Right atrium auricular region (tissue), 2 donors: ENCODE data around the gene INKA2. TPM values are rescaled to one million over a fixed set of nuclear protein-coding genes. Genes with fewer than 3 reads are reported as not detected.

Experiments used
- DNase-seq: peaks from one replicate; pipeline ENCODE4 v3.0.0-alpha.2; 2019; ENCODE audit warnings: low spot score
- H3K27ac ChIP-seq, 2 donors: fragments of 200-600 bp; sonication (generic); 1 replicate in 1 of 2; 2 replicates in 1 of 2; pipeline ENCODE4 v1.5.1; 2016 to 2019
- H3K27me3 ChIP-seq, 2 donors: fragments of 200-600 bp; sonication (generic); one replicate each; pipeline versions ENCODE4 v1.5.1 to v1.6.0; 2017 to 2019
- H3K36me3 ChIP-seq: fragments of 200-600 bp; sonication (generic); one replicate; pipeline ENCODE4 v1.5.1; 2016
- H3K4me1 ChIP-seq, 2 donors: fragments of 200-600 bp; sonication (generic); one replicate each; pipeline versions ENCODE4 v1.5.1 to v1.6.0; 2017 to 2019
- H3K4me3 ChIP-seq, 2 donors: fragments of 200-600 bp; sonication (generic); 1 replicate in 1 of 2; 2 replicates in 1 of 2; pipeline ENCODE4 v1.5.1; 2017 to 2019; ENCODE audit warnings: mild to moderate bottlenecking in 1 of 2, moderate library complexity in 1 of 2
- H3K9me3 ChIP-seq, 2 donors: fragments of 200-600 bp; sonication (generic); one replicate each; pipeline ENCODE4 v1.5.1; 2019
- total RNA-seq, 2 donors: library from RNA; depleted of rRNA; stranded (reverse); fragments of >200 nt; gene quantifications; one replicate each; pipeline ENCODE4 v1.1.0, GENCODE V29; 2016
- TF ChIP-seq, protein P1 (sequence below), 2 donors: fragments of 200-600 bp; sonication (generic); IDR thresholded peaks; one replicate each; pipeline ENCODE4 v1.5.1; 2019; ENCODE audit warnings: antibody characterized with exemption in 2 of 2

The INKA2 gene
- total RNA-seq, 2 donors from 2014 or later = 17.3 to 23.4 TPM

DNA sequence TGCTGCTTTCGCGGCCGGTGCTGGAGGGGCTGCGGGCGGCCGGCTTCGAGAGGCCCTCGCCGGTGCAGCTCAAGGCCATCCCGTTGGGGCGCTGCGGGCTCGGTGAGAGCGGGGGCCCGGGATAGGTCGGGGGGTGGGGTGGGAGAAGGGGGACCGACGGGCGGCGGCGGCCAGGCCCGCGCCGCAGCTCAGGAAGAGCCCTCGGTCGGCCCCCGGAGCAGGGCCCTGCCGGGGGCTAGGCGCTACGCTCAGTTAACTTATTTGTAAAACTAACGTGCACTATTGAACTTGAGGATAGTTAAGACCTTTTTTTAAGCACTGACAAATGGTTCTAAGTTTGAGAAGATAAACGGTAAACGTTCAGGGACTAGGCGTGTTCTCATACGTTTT is 16.9 kb upstream of the INKA2 start:
- Histone ChIP-seq H3K27me3 (no peaks in the 10 kb centered on the region), H3K4me3 (peak overlapping the region; percentile 62 to 84), H3K9me3 (no peaks in the 10 kb centered on the region), H3K27ac (peak overlapping the region; percentile 95 to 96), H3K36me3 (peaks cover 13% of the 10 kb centered on the region), H3K4me1 (peaks cover 0 to 23% of the 10 kb centered on the region in 2 donors)
- TF ChIP-seq, protein P1, sequence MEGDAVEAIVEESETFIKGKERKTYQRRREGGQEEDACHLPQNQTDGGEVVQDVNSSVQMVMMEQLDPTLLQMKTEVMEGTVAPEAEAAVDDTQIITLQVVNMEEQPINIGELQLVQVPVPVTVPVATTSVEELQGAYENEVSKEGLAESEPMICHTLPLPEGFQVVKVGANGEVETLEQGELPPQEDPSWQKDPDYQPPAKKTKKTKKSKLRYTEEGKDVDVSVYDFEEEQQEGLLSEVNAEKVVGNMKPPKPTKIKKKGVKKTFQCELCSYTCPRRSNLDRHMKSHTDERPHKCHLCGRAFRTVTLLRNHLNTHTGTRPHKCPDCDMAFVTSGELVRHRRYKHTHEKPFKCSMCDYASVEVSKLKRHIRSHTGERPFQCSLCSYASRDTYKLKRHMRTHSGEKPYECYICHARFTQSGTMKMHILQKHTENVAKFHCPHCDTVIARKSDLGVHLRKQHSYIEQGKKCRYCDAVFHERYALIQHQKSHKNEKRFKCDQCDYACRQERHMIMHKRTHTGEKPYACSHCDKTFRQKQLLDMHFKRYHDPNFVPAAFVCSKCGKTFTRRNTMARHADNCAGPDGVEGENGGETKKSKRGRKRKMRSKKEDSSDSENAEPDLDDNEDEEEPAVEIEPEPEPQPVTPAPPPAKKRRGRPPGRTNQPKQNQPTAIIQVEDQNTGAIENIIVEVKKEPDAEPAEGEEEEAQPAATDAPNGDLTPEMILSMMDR (IDR thresholded peaks at IDR 0.05) = no peak
- DNase-seq = no peak

GRCh38 chr1:111755331-111756123 is 16.3 kb upstream of the INKA2 start, which contains the start of gene DDX20:
TSS of gene DDX20 (plus strand) at chr1:111755901. CDS start at chr1:111755925, 24 bp downstream.
- peaks cover 7% of the 10 kb centered on the region for H3K36me3 ChIP-seq
- TF ChIP-seq, protein P1 (IDR thresholded peaks at IDR 0.05) = peak; percentile 87 to 95
- H3K4me1 ChIP-seq = peaks cover 0 to 23% of the 10 kb centered on the region in 2 donors
- peak within 1 kb of the TSS; percentile 62 to 84 for H3K4me3 ChIP-seq
- no peaks in the 10 kb centered on the region for H3K27me3 ChIP-seq
- DNase-seq = peak; percentile 92
- peak within 1 kb of the TSS; percentile 95 to 96 for H3K27ac ChIP-seq
- H3K9me3 ChIP-seq = no peaks in the 10 kb centered on the region

DNA sequence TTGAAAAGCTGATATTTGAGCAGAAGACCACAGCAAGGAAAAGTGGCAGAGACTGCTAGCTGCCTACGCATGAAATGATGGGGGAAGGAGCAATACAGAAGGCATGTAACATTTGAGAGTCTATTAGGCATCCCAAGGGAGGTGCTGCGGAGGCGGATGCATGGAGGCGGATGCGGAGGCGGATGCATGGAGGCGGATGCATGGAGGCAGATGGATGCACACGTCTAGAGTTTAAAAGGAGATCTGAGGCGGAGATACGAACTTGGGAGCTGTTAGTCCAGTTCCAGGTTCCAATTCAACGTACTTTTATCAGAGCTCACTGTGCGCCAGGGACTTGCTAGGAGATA is 15.8 kb upstream of the INKA2 start:
- TF ChIP-seq, protein P1 (IDR thresholded peaks at IDR 0.05) = no peak

DNA sequence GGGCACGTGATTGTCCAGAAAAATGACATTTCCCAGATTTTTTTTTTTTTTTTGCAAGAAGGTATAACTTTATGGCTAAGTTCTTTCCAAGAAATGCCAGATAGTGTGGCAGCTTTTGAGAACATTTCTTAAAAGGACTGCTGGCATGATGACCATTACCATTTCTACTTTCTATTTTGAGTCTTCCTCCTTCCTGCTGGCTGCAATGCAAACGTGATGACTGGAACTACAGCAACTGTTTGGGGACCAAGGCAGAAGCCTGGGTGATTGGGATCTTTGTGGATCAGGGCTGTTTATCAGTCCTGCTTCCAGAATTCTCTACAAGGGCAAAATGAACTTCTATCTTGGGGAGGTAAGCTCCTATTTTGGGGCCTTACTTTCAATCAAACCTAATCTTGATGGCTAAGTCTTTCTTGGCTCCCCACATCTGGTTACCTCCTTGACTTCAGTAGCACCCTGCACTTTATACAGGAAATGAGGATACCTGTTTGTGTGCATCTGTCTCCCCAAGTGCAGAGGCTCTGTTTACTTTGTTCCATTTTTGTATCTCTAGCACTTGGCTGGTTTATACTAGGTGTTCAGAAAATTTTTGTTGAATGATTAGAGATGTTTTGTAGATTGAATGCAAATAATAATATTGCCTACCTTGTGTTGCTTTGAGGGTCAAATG is 12.8 kb upstream of the INKA2 start:
- no peak for DNase-seq
- Histone ChIP-seq H3K27ac (no peak overlapping the region), H3K4me1 (peaks cover 0 to 21% of the 10 kb centered on the region in 2 donors), H3K36me3 (no peaks in the 10 kb centered on the region), H3K4me3 (no peak overlapping the region), H3K27me3 (no peaks in the 10 kb centered on the region), H3K9me3 (no peaks in the 10 kb centered on the region)
- TF ChIP-seq, protein P1 (IDR thresholded peaks at IDR 0.05) = no peak

More for the DNA sequence above, 15.8 kb upstream of the INKA2 start:
- H3K27me3 ChIP-seq = no peaks in the 10 kb centered on the region
- H3K4me3 ChIP-seq = peak overlapping the region; percentile 62 to 84
- H3K4me1 ChIP-seq = peaks cover 0 to 23% of the 10 kb centered on the region in 2 donors
- DNase-seq = no peak
- H3K9me3 ChIP-seq = no peaks in the 10 kb centered on the region
- peak overlapping the region; percentile 95 to 96 for H3K27ac ChIP-seq
- H3K36me3 ChIP-seq = peaks cover 2% of the 10 kb centered on the region

DNA sequence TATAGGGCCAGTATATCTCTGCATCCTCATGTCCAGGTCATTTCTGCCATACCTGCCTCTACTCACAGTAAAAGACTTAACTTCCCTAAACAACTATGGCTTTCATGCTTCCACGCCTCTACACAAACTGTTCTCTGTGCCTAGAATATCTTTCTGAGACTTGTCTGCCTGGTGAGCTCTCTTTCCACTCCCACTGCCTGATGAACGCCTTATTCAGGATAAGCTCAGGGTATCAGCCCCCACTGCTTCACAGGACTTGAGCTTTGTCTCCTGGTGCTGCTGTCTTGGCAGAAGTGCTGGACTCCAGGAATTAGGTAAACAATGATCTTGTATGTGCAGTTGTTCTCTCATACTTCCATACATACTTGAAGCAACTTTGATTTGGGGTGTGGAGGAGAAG is 11.7 kb upstream of the INKA2 start:
- Histone ChIP-seq H3K4me1 (peaks cover 0 to 23% of the 10 kb centered on the region in 2 donors), H3K27ac (no peak overlapping the region), H3K9me3 (no peaks in the 10 kb centered on the region), H3K4me3 (no peak overlapping the region), H3K27me3 (no peaks in the 10 kb centered on the region), H3K36me3 (no peaks in the 10 kb centered on the region)
- TF ChIP-seq, protein P1 (IDR thresholded peaks at IDR 0.05) = no peak
- no peak for DNase-seq
